Dermis blood vessel endothelial cell (primary cell): ENCODE data around the gene SFSWAP. TPM values are rescaled to one million over a fixed set of nuclear protein-coding genes. Genes with fewer than 3 reads are reported as not detected.
"Not testable (repeated sequence)": the region's sequence is repeated elsewhere in the genome, so short reads cannot be mapped to it uniquely, and the experiment has no call there.

Experiments
- DNase-seq: peaks from one replicate; pipeline ENCODE4 v3.0.0; 2010
- total RNA-seq: library from RNA; depleted of rRNA; stranded (reverse); fragments of >200 nt; gene quantifications from 2 replicates; pipeline ENCODE4 v1.2.3, GENCODE V29; 2014

Gene SFSWAP
- total RNA-seq, 1 donor from 2014 or later: 20.6 TPM

DNA sequence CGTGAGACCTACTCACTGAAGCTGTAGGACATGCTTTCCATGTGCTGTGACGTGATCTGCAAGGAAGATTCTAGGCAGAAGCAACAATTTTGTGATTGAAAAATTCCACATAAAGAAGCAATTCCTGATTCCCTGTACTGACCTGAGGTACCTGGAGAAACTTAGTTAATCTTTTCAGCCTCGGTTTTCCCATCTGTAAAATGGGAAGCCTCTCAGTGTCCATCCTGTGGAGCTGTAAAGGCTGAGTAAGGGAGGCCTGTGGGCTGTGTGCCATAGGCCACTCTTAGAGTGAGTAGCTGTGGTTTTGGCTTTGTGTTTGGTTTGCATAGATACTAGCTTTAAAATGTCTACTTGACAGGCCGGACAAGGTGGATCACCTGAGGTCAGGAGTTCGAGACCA is 50.7 kb downstream of the SFSWAP start:
- DNase-seq: no peak

- no peak for DNase-seq
Measured at GRCh38 chr12:131764738-131765137, 53.8 kb downstream of the SFSWAP start.

DNA sequence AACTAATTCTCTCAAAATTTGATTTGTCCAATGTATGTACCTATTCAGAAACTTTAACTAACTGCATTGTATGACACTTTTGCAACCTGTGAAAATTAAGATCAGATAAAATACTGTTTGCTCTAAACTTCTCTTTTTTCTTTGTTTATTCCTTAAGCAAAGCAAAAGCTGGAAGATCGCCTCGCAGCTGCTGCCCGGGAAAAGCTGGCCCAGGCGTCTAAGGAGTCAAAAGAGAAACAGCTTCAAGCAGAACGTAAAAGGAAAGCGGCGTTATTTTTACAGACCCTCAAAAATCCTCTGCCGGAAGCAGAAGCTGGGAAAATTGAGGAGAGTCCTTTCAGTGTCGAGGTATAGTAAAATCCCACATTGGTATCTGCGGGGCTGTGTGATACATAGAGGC is 55.1 kb downstream of the SFSWAP start:
- DNase-seq: no peak

- DNase-seq: no peak
Measured at GRCh38 chr12:131766382-131767107, 55.7 kb downstream of the SFSWAP start.

DNA sequence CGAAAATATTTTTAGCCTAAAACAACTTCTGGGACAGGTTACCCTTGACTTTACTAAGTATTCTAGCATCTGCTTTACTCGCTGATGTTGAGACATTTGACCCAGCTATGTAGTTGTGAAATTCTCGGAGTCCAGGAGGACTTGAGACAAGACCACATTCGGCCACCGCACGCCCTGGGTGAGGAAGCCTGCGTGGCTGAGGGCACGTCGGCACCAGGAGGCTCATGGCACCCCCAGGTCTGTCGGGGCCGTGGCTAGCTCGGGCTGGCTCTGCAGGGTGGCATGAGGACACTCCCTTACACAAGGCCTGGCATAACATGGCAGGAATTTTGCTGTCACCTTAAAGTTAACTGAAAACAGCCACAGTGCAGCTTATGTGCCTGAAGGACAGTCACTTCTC is 59.2 kb downstream of the SFSWAP start:
- no peak for DNase-seq

GRCh38 chr12:131771965-131772364 is 61.1 kb downstream of the SFSWAP start:
- no peak for DNase-seq

DNA sequence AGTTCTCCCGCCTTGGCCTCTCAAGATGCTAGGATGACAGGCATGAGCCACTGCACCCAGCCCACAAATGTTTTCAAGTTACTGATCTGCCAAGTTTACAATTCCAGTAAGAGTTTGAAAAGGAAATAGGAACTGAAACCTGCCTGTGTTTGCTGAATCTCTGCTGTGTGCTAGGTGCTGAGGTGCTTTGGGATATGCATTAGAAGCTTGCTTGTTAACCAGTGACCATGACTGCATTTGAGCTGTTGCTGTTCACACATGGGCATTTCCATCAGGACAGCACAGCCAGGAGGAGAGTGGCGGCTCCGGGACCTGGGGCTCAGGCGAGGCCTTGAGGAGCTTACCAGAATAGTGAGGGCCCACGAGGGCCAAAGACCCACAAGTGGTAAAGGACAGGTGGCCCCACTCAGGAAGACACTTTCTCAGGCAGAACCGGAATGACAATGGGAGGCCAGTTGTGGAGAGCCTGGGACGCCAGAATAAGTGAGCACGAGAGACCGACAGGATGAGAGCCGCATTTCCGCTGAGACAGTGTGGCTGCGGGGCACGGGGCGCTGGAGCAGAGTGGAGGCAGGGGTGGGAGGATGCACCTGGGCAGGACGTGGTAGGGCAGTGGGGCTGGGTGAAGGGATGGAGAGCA is 62.8 kb downstream of the SFSWAP start:
- peak; percentile 38 for DNase-seq

DNA sequence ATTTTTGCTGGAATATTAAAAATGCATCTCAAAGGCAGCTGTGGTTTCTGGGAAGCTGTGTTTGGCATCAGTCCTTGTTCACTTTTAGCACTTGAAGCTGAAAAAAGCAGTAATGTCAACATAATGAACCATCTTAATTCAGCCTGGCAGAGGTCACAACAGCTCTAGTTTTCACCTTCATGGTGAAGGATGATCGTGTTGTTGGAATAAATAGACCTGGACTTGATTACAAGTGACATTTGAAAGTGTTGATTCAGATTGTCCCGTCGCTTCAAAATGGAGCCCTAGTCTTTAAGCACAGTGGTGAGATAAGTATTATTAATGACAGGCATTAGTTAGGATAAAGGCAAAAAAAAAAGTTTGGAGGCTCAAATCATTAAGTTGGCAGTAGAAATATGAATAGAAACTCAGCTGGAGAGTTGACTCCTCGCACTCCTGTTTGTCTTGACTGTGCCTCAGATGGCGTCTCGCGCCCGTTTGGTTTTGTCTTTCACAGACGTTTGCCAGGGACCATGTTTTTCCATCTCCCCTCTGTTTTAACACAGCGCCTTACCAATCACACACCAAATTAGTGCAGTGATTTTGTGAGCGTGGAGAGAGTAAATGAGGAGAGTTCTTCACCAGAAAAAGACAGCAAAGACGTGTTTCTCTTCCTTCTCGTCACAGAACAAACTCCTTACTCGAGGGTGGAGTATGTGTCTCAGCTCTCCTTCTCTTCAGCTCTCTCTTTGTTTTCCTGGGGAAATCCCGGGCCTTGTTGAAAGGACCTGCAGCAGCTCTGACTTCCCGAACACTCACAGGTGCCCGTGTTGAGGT is 63.9 kb downstream of the SFSWAP start:
- no peak for DNase-seq

DNA sequence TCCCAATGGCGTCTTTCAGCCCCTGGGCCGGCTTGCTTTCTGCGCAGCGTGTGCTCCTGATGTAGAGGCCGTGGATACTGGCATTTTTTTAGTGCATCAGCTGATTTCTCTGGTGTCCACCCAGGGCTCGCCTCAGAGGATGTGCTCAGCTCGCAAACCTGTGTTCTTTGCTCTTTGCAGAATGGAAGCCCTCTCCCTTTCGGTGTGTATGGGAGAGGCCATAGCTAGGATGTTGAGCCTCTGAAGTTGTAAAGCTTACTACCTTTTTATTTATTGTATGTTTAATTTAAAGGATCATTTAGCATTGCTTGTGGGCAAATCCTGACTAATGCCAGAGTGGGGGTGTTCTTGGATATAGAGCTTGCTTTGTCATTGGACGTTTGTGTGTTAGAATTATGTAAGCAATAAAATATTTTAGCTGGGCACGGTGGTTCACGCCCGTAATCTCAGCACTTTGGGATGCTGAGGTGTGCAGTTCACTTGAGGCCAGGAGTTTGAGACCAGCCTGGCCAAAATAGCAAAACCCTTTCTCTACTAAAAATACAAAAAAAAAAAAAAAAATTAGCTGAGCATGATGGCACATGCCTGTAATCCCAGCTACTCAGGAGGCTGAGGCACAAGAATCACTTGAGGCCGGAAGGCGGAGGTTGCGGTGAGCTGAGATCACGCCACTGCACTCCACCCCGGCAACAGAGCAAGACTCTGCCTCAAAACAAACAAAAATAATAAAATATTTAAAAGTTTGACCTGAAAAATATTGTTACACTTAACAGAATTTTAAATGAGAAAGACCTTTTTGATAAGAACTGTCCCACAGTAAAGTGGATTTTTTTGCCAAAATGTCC is 64.7 kb downstream of the SFSWAP start:
- no peak for DNase-seq

- no peak for DNase-seq
Measured at GRCh38 chr12:131776237-131776889, 65.5 kb downstream of the SFSWAP start.

DNA sequence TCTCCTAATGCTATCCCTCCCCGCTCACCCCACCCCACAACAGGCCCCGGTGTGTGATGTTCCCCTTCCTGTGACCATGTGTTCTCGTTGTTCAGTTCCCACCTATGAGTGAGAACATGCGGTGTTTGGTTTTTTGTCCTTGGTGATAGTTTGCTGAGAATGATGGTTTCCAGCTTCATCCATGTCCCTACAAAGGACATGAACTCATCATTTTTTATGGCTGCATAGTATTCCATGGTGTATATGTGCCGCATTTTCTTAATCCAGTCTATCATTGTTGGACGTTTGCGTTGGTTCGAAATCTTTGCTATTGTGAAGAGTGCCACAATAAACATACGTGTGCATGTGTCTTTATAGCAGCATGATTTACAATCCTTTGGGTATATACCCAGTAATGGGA is 66.4 kb downstream of the SFSWAP start:
- DNase-seq: not testable (repeated sequence)

DNA sequence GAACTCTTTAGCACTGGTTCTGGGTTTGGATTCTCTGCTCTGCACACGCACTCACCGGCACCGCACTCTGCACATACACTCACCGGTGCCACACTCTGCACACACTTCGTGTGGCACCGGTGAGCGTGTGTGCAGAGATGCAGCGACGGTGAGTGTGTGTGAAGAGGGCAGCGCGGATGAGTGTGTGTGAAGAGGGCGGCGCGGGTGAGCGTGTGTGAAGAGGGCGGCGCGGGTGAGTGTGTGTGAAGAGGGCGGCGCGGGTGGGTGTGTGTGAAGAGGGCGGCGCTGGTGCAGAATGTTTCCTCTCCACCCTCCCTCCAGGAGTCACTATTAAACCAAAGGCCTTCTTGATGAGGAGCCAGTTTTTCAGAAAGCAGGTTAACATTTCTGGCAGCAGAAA is 68.1 kb downstream of the SFSWAP start:
- no peak for DNase-seq

DNA sequence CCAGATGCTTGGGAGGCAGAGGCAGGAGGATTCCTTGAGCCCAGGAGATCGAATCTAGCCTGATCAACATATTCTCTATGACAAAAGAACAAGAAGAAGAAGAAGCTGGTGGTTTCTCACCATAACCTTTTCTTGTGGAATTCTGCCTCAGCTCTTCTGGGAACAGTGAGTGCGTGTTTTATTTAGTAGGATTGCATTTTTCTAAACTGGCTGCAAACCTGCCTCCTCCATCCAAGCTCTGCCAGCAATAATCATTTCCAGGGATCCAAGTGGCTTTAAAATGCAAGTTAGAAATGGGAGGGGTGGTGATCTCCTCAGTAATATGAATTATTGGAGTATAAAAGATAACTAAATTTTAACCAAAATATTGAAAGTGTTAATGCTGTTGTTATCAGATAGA is 71.2 kb downstream of the SFSWAP start:
- DNase-seq: no peak

DNA sequence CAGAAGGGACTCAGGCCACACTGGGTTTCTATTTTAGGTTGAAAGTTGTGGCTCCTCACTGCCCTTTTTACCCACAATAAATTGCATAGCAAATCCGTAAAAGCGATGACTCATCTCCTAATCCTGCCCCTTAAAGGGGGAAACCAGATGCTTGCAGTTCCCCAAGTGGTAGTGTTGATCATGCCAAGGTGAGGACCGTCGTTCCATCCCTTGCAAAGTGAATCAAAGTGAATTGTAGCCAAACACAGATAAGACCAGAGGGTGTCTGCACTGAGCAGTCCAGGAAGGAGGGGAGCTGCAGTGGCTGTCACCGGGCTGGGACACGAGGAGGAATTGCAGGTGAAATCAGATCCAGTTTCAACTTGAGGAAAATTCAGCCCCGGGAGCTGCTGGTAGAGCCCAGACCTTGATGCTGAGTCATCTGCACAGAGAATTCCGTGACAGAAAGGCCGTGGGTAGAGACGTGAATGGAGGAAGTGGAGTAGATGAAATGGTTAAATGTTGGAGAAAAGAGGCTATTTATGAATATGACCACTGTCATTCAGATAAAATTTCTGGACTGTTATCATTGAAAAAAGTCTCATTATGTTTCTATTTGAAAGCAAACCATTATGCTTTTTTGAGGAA is 73.1 kb downstream of the SFSWAP start:
- peak; percentile 37 for DNase-seq

DNA sequence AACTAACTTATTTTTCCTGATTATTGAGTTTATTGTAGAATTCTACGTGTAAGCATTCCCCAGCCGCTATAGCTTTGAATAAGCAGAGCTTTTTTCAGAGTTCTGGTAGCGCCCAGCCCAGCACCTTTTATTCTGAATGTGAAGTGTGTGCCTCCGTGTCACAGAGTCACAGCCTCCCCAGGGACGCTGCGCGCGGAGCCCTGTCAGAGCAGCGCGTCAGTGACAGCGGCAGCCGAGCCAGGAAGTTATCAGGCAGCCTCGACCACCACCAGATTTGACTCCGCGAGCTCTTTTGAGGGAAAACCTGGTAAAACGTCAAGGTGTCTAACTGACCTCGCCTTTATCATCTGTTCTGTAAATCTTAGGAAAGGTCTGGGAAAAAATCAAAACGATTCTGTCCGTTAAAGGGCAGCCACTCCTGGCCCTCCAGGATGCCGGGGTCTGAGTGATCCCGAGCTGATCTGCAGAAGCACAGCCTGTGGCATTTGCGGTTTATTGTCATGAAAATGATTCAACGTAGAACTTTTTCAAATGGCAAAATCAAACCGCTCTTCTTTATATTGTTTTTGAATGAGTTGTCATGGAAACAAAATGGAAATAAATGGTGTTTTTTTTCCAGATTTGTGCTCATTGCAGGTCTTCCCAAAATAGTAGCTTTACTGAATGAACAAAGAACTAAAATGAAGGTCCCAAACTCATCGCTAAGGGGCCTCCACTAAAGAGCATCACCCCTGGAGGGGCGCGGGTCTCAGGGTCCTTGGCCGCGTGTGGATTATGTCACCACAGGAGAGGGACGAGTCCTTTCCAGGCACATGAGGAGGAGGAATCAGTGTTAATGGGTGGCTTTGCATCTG is 74.2 kb downstream of the SFSWAP start:
- no peak for DNase-seq

- DNase-seq: no peak
Measured at GRCh38 chr12:131785763-131786330, 75.0 kb downstream of the SFSWAP start.

- DNase-seq: no peak
Measured at GRCh38 chr12:131786331-131786730, 75.4 kb downstream of the SFSWAP start.

DNA sequence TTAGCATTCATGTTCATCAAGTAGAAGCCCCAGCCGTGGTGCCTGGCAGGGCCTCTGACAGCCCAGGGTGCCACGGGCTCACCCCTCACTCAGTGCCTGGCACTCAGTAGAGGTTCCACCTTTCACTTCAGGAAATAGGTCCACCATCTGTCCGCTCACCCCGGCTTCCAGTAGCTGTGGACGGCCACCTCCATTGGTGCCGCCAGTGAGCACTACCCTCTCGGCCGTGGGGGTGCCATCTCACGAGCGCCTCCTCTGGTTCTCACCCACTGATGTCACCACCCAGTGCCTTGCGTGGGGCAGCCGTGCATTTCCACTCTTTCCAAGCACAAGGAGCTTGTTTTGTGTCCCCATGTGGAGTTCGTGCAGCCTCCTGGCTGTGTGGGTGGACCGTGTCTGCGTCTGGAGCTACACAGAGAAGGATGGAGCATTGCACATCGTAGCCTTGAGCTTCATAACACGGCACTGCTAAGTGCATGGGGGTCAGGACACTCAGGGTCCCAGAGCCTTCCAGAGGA is 76.3 kb downstream of the SFSWAP start:
- no peak for DNase-seq

- DNase-seq: no peak
Measured at GRCh38 chr12:131788070-131788469, 77.2 kb downstream of the SFSWAP start.

DNA sequence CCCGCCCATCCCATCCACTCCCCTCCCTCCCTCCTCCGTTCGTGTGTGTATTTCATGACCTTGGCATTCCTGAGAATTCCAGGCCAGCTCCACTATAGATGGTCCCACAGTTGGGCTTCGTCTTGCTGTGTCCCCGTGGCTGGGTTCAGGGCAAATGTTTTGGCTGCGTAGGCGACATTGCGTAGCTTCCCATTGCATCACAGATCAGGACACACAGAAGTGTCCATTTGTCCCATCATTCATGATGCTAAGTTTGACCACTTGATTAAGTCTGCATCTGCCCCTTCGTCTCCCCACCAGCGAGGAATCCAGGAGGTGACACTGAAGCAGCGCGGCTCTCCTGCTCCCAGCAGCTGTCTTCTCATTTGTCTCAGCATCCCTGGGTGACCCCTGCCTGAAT is 78.7 kb downstream of the SFSWAP start:
- DNase-seq: no peak
